HG03432 (cell line): ENCODE measurements around the gene FOXN1.
"Not testable (repeated sequence)": the region's sequence is repeated elsewhere in the genome, so short reads cannot be mapped to it uniquely, and the experiment has no call there.

Experiments used
- ATAC-seq: cut with Tn5 transposase; IDR thresholded peaks from one replicate; pipeline ENCODE4 v1.9.1; 2021; ENCODE audit warnings: mild to moderate bottlenecking, moderate library complexity; ENCODE audit not compliant: unreplicated experiment

FOXN1 gene

GRCh38 chr17:28572259-28573039 lies 66.3 kb downstream of the FOXN1 start:
- no peak for ATAC-seq

GRCh38 chr17:28573040-28573380 lies 66.9 kb downstream of the FOXN1 start:
- ATAC-seq, result no peak

- no peak for ATAC-seq
Observed at GRCh38 chr17:28573521-28573920, 67.4 kb downstream of the FOXN1 start.

- no peak for ATAC-seq
Observed at GRCh38 chr17:28573966-28574480, 67.9 kb downstream of the FOXN1 start.

GRCh38 chr17:28574526-28574925 lies 68.4 kb downstream of the FOXN1 start:
- no peak for ATAC-seq

GRCh38 chr17:28575126-28575795 lies 69.1 kb downstream of the FOXN1 start:
- ATAC-seq, result no peak

GRCh38 chr17:28576016-28576415 lies 69.9 kb downstream of the FOXN1 start:
- ATAC-seq, result not testable (repeated sequence)

- ATAC-seq, result peak; percentile 85
Observed at GRCh38 chr17:28576758-28577465, 70.8 kb downstream of the FOXN1 start, which contains the start of gene ALDOC. Gene ALDOC (minus strand): TSS chr17:28576895. CDS start chr17:28575532, 1,363 bp downstream.

GRCh38 chr17:28577466-28577824 lies 71.3 kb downstream of the FOXN1 start:
- ATAC-seq, result no peak

GRCh38 chr17:28578246-28579195 lies 72.4 kb downstream of the FOXN1 start:
- no peak for ATAC-seq

- no peak for ATAC-seq
Observed at GRCh38 chr17:28579526-28579925, 73.4 kb downstream of the FOXN1 start.

- ATAC-seq, result no peak
Observed at GRCh38 chr17:28580959-28581358, 74.8 kb downstream of the FOXN1 start.

- no peak for ATAC-seq
Observed at GRCh38 chr17:28582513-28582912, 76.4 kb downstream of the FOXN1 start.

- ATAC-seq, result no peak
Observed at GRCh38 chr17:28584434-28584833, 78.3 kb downstream of the FOXN1 start.

- ATAC-seq, result no peak
Observed at GRCh38 chr17:28585851-28586250, 79.7 kb downstream of the FOXN1 start.
